Right cardiac atrium (tissue), 5 donors: Measurements from ENCODE around the gene SH2D3A. TPM values are rescaled to one million over a fixed set of nuclear protein-coding genes. Genes with fewer than 3 reads are reported as not detected.
A peak's percentile ranks its signal among the peaks of the same experiment; 100 is the strongest.
"Not testable (repeated sequence)": the region's sequence is repeated elsewhere in the genome, so short reads cannot be mapped to it uniquely, and the experiment has no call there.

ENCODE experiments used
- ATAC-seq, 2 donors: fragments of 200-7000 bp; cut with Tn5 transposase; one replicate each; pipeline versions ENCODE4 v1.8.0 to v1.9.1; 2020; ENCODE audit warnings: moderate library complexity in 2 of 2, mild to moderate bottlenecking in 1 of 2
- DNase-seq, 3 donors: peaks; one replicate each; pipeline ENCODE4 v3.0.0-alpha.2; 2020
- H3K27ac ChIP-seq: one replicate; pipeline ENCODE4 v1.5.1; 2013; ENCODE audit warnings: mild to moderate bottlenecking, low read length, control low read depth, moderate library complexity
- H3K27me3 ChIP-seq: one replicate; pipeline ENCODE4 v1.6.1; 2013; ENCODE audit not compliant: control insufficient read depth, insufficient read depth
- H3K4me1 ChIP-seq: one replicate; pipeline ENCODE4 v1.6.1; 2013; ENCODE audit warnings: low read length; ENCODE audit not compliant: control insufficient read depth, insufficient read depth
- H3K4me3 ChIP-seq: one replicate; pipeline ENCODE4 v1.5.1; 2013; ENCODE audit warnings: low read length, control low read depth
- H3K9me3 ChIP-seq: one replicate; pipeline ENCODE4 v1.6.1; 2013; ENCODE audit warnings: low read length; ENCODE audit not compliant: control insufficient read depth
- WGBS: extraction: QIAGEN DNeasy Blood & Tissue Kit; methylation state at CpG from one replicate; pipeline ENCODE4 v1.1.7; 2013; 5-methylcytosine and 5-hydroxymethylcytosine counted together
- intact Hi-C, 4 donors: fragments of 100-400 bp; cut with DNase I; formaldehyde crosslinking; loops; one replicate each; pipeline versions ENCODE4 v1.11.0 to v1.14.0; 2022 to 2023
- polyA plus RNA-seq: library from polyadenylated mRNA; stranded (reverse); fragments of 200-250 nt; gene quantifications from one replicate; pipeline ENCODE4 v1.2.3, GENCODE V29; 2013
- total RNA-seq, 4 donors: library from RNA; stranded (reverse); fragmentation: NEBNext Ultra II Directional; extraction: Animal tissue kit (Norgen Biotek cat#: 25700); gene quantifications; one replicate each; pipeline ENCODE4 v1.2.1, GENCODE V29; 2021
- donor health status: healthy with polysubstance abuse.
- donor health status: DM: no; HTN: yes; CAD: no.
- donor health status: DM: no; HTN: no; CAD: no.
- donor health status: DM: no; HTN: yes; CAD: no; lungs with severe emphysema.
- donor health status: DM: yes; HTN: yes; CAD: no.

The SH2D3A gene
- total and polyA plus RNA-seq, 5 donors: 0.09 to 0.54 (median 0.25) TPM; not detected in 2

GRCh38 chr19:6772028-6772865 is 5.0 kb upstream of the SH2D3A start, which contains the start of gene VAV1:
TSS of gene VAV1 (plus strand) at chr19:6772708. CDS start at chr19:6772808, 100 bp downstream.
- no peaks in the 10 kb centered on the region for H3K9me3 ChIP-seq
- peak; percentile 48 to 83 (median 77) for DNase-seq
- H3K27me3 ChIP-seq: no peaks in the 10 kb centered on the region
- intact Hi-C loops: no loop called here
- no peaks in the 10 kb centered on the region for H3K4me1 ChIP-seq
- no peak within 1 kb of the TSS for H3K27ac ChIP-seq
- WGBS: 53% methylated on average over 25 of the region's 25 CpGs
- peak within 1 kb of the TSS; percentile 23 for H3K4me3 ChIP-seq
- peak; percentile 63 to 67 for ATAC-seq

DNA sequence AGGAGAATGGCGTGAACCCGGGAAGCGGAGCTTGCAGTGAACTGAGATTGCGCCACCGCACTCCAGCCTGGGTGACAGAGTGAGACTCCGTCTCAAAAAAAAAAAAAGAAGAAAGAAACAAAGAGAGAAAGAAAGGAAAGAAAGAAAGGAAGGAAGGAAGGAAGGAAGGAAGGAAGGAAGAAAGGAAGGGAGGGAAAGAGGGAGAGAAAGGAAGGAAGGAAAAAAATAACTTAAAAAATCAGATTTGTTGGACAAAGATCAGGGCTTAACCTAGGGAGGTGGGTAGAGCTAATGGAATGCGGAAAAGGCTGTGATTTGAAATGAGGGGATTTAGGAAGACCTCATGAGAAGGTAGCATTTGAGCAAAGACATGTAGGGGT is 4.4 kb upstream of the SH2D3A start:
- intact Hi-C loops, H3K4me1 ChIP-seq, H3K9me3 ChIP-seq, H3K27ac ChIP-seq, H3K4me3 ChIP-seq, ATAC-seq, H3K27me3 ChIP-seq, DNase-seq: not testable (repeated sequence)
- 81% methylated on average over 7 of the region's 7 CpGs for WGBS

DNA sequence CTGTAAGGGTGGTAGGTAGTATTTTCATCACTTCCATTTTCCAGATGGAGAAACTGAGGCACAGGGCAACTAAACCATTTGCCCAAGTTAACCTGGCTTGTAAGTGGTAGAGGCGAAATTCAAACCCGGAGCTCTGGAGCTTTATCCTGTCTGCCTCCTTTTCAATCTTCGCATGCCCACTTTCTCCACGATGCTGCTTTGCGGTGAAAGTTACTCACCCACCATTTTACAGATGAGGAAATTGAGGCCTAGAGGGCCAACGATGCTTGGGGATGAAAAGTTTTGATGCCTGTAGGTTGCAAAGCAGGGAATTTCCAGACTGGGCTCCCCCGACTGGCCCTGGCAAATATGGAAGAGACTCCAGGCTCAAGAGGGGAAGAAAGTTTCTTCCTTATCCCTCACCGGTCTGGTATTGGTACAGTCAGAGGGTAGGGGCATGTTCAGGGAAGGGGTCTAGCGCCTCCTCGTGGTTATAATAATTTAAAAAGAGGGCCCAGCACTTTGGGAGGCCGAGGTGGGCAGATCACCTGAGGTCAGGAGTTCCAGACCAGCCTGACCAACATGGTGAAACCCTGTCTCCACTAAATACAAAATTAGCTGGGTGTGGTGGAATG is 1.9 kb upstream of the SH2D3A start:
- Histone ChIP-seq H3K27me3 (peaks cover 3% of the 10 kb centered on the region), H3K9me3 (no peaks in the 10 kb centered on the region), H3K27ac (no peak overlapping the region), H3K4me3 (no peak overlapping the region), H3K4me1 (peaks cover 2% of the 10 kb centered on the region)
- DNase-seq (no peak), ATAC-seq (no peak)
- intact Hi-C loops: no loop called here
- WGBS: 59% methylated on average over 11 of the region's 11 CpGs

DNA sequence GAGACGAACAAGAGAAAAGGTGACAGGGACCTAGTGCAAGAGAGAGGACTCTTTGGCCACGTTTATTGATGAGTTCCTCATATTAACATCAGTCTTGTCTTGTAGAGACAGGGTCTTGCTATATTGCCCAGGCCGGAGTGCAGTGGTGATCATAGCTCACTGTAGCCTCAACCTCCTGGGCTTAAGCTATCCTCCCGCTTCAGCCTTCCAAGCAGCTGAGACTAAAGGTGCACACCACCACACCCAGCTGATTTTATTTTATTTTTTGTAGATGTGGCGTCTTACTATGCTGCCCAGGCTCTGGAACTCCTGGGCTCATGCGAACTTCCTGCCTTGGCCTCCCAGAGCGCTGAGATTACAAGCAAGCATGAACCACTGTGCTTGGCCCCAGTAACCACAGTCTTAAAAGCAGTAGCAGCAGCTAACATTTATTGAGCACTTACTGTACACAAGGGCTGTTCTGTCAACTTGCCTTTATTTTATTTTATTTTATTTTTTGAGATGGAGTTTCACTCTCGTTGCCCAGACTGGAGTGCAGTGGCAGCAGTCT is 1.1 kb upstream of the SH2D3A start:
- no peaks in the 10 kb centered on the region for H3K9me3 ChIP-seq
- no peak overlapping the region for H3K4me3 ChIP-seq
- H3K4me1 ChIP-seq: peaks cover 2% of the 10 kb centered on the region
- ATAC-seq: no peak
- peak in 1 of 3 donors; percentile 5 for DNase-seq
- H3K27me3 ChIP-seq: peaks cover 3% of the 10 kb centered on the region
- H3K27ac ChIP-seq: no peak overlapping the region
- intact Hi-C loops: no loop called here
- WGBS: 58% methylated on average over 8 of the region's 8 CpGs

DNA sequence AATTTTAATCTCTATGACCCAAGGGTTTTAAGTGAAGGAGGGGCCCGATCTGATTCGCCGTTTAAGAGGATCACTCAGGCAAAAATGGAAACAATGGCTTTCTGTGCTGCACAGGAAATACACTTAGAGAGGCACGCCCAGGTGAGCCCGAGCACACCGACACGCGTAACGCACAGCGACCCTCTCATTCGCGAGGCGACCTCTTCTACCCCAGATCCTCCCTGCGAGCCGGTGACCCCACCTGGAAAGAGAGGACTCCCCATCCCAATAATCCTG is 216 bp downstream of the SH2D3A start:
- H3K4me1 ChIP-seq: peaks cover 2% of the 10 kb centered on the region
- intact Hi-C loops: no loop called here
- H3K9me3 ChIP-seq: no peaks in the 10 kb centered on the region
- H3K4me3 ChIP-seq: peak overlapping the region; percentile 12
- peaks cover 3% of the 10 kb centered on the region for H3K27me3 ChIP-seq
- under 1% methylated on average over 15 of the region's 15 CpGs for WGBS
- no peak overlapping the region for H3K27ac ChIP-seq
- DNase-seq (no peak), ATAC-seq (peak; percentile 22 to 70)

- ATAC-seq: no peak
- peak in 1 of 3 donors; percentile 9 for DNase-seq
- Histone ChIP-seq H3K4me1 (peaks cover 2% of the 10 kb centered on the region), H3K27me3 (peaks cover 3% of the 10 kb centered on the region), H3K4me3 (no peak overlapping the region), H3K27ac (no peak overlapping the region), H3K9me3 (no peaks in the 10 kb centered on the region)
- intact Hi-C loops: no loop called here
- WGBS: 29% methylated on average over 16 of the region's 16 CpGs
Measured at GRCh38 chr19:6766357-6767080, 716 bp downstream of the SH2D3A start.

DNA sequence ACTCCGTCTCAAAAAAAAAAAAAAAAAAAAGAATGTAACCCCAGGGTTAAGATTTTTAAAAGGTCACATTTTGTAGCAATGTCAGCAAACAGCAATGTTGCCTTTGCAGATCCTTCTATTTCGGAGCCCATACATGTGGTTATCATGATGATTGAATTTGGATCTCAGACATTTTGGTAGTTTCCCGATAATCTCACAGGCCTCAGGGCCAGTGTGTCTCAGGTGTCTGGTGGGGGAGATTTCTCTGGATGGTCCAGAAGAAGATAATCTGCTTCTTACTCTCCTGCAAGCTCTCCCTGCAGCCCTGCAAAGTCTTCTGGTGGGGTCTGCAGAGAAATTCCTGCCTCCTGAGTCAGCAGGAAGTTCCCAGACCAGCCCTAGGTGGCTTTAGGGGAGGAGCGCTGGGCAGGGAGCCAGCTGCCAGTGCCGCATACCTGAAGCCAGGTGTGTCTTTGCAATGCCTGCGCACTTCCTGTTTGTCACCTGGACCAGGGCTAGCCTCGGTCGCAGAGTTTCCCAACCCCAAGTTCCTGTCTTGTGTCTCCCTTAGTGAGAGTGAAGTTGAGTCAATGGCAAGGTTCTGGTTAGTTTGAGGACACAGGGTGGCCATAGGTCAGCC is 1.4 kb downstream of the SH2D3A start:
- ATAC-seq (peak in 1 of 2 donors; percentile 20), DNase-seq (no peak)
- H3K9me3 ChIP-seq: no peaks in the 10 kb centered on the region
- H3K4me1 ChIP-seq: peaks cover 2% of the 10 kb centered on the region
- peaks cover 3% of the 10 kb centered on the region for H3K27me3 ChIP-seq
- H3K4me3 ChIP-seq: no peak overlapping the region
- 29% methylated on average over 8 of the region's 8 CpGs for WGBS
- H3K27ac ChIP-seq: no peak overlapping the region
- intact Hi-C loops: no loop called here

DNA sequence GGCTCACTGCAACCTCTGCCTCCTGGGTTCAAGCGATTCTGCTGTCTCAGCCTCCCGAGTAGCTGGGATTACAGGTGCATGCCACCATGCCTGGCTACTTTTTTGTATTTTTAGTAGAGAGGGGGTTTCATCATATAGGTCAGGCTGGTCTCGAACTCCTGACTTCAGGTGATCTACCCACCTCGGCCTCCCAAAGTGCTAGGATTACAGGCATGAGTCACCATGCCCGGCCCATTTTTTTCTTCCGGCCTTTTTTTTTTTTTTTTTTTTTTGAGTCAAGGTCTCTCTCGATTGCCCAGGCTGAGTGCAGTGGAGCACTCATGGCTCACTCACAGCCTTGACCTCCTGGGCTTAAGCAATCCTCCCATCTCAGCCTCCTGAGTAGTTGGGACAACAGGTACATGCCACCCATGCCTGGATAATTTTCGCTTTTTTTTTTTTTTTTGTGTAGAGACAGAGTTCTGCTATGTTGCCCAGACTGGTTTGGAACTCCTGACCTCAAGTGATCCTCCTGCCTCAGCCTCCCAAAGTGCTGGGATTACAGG is 4.9 kb downstream of the SH2D3A start:
- intact Hi-C loops, ATAC-seq, H3K27me3 ChIP-seq, DNase-seq, H3K27ac ChIP-seq, H3K4me3 ChIP-seq, H3K9me3 ChIP-seq, H3K4me1 ChIP-seq: not testable (repeated sequence)
- WGBS: 85% methylated on average over 8 of the region's 8 CpGs

DNA sequence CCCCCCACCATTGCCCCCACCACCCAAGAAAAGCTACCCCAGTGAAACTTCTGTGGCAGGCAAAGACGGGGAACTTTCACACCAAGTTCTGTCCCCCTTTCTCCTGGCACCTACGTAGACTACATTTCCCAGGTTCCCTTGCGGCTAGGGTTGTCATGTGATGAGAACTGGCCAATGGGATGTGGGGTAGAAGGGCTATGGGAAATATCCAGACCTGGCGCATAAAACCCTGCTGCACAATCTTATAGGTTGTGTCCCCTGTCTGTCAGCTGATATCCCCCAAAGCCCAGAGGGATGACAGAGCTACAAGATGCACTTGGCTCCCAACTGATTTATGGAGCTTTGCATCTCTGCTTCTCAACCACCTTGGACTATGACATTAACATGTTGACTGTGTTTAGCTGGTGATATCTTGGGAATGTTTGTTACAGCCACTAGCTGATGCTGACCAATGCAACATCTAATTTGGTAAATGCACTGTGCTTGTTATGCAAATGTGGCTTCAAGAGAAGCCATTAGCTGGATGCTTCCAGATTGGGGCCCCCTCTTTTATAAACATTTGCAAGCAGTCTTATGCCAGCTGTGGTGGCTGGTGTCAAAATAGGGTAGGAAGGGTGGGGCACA is 6.1 kb downstream of the SH2D3A start:
- Histone ChIP-seq H3K4me1 (no peaks in the 10 kb centered on the region), H3K4me3 (no peak overlapping the region), H3K9me3 (no peaks in the 10 kb centered on the region), H3K27ac (no peak overlapping the region), H3K27me3 (peaks cover 3% of the 10 kb centered on the region)
- ATAC-seq (peak in 1 of 2 donors; percentile 42), DNase-seq (no peak)
- intact Hi-C loops: no loop called here
- WGBS: 80% methylated on average over 4 of the region's 4 CpGs

GRCh38 chr19:6760606-6761005 is 6.6 kb downstream of the SH2D3A start:
- peak; percentile 26 to 29 for ATAC-seq
- no peaks in the 10 kb centered on the region for H3K9me3 ChIP-seq
- no peaks in the 10 kb centered on the region for H3K27me3 ChIP-seq
- H3K27ac ChIP-seq: no peak overlapping the region
- no peaks in the 10 kb centered on the region for H3K4me1 ChIP-seq
- WGBS: 90% methylated on average over 17 of the region's 17 CpGs
- H3K4me3 ChIP-seq: no peak overlapping the region
- peak in 1 of 3 donors; percentile 52 for DNase-seq
- intact Hi-C loops: no loop called here
